T-helper 1 cell (primary cell): ENCODE measurements around the gene ADGRV1.

Experiments used
- DNase-seq, 5 donors: peaks; one replicate each; pipeline ENCODE4 v3.0.0-alpha.2; 2012 to 2020

Gene ADGRV1

DNA sequence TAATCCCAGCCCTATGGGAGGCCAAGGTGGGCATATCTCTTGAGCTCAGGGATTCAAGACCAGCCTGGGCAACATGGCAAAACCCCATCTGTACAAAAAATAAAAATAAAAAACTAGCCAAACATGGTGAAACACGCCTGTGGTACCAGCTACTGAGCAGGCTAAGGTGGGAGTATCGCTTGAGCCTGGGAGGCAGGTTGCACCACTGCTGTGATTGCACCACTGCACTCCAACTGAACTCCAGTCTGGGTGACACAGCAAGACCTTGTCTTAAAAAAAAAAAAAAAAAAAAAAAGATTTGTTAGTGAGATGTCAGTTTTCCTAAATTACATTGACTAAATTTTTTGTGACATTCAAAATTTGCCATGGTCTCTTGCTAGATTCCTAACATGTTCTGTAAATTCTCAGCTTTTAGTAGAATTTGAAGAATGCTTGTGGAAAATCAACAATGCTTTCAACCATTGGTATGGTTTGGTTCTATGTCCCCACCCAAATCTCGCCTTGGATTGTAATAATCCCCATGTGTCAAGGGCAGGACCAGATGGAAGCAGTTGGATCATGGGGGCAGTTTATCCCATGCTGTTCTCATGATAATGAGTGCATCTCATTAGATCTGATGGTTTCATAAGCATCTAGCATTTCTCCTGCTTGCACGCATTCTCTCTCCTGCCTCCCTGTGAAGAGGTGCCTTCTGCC lies 588.5 kb downstream of the ADGRV1 start:
- DNase-seq: no peak

DNA sequence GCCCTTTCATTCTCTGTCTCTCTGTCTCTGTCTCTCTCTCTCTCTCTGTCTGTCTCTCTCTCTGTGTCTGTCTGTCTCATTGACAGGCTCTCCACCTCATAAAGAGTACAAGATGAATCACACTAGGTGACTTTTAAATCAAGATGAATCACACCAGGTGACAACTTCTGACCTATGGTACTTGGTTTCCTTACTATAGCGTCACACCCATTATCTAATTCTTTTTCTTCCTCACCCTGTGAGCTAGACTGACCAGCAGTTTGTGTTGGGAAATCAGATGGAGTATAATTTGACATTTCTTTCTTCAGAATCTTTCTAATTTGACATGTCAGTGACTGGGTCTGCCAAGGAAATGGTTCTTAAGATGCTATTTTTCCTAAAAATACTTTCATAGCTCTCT lies 591.6 kb downstream of the ADGRV1 start:
- no peak for DNase-seq

DNA sequence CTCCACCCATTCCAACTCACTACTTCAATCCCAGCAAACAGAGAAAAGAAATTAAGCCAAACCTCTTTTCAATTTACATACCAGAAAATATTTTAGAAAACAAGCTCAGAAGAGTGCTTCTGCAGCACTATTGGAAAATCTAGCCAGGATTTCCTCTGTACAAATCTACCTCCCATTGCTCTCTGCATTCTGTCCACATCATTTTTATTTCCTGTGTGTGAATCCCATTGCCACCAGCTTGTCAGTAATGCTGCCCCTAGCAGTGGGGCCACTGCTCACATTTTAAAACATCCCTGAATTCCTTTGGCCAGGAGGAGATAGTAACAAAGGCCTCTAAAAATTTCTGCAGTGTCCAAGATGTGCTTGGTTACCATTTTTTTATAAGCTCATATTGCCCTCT lies 592.0 kb downstream of the ADGRV1 start:
- no peak for DNase-seq

DNA sequence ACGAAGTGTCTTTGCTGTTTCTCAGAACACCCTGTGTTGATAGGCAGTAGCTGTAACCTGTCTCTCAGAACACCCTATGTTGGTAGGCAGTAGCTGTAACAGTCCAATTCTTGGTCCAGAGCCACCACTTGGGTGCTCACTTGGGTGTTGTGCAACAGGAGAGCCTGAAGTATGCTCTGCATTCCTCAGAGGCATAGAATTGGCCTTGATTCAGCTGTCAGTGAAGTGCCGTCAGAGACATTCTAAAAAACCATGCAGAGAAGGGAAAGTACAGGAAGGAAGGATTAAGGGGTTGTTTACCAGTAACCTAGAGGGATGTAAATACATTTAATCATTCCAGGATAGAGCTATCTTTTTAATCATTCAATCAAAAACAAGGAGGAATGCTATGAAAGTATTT lies 593.4 kb downstream of the ADGRV1 start:
- no peak for DNase-seq

DNA sequence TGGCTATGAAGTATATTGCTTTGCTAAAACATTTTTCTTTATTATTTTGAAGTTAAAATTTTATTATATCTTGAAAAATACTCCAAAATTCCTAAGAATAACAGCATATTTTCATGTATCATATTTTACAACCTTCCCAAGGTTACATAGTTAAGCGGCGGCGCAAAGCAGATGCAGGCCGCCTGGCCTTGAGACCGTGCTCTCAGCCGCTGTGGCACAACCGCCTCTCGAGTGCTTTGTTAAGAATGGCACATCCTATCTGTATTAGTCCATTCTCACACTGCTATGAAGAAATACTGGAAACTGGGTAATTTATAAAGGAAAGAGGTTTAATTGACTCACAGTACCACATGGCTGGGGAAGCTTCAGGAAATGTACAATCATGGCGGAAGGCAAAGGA lies 595.7 kb downstream of the ADGRV1 start:
- no peak for DNase-seq

DNA sequence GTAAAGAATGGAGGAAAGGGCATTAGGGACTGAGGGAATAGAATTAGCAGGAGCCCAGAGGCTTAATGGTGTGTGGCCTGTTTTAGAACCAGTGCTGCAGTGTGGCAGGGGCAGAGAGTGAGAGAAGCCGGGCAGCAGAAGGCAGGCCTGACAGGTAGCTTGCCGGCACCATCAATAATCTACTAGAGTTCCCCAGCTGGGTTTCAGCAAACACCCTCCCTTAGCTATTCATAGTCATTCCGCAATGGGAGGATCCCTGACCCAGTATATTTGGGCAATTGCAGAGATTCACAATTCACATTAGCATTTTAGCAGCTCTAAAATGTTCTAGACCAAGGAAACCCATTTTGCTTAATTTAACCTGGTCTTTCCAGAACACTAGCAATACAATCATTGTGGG lies 596.7 kb downstream of the ADGRV1 start:
- DNase-seq: no peak

DNA sequence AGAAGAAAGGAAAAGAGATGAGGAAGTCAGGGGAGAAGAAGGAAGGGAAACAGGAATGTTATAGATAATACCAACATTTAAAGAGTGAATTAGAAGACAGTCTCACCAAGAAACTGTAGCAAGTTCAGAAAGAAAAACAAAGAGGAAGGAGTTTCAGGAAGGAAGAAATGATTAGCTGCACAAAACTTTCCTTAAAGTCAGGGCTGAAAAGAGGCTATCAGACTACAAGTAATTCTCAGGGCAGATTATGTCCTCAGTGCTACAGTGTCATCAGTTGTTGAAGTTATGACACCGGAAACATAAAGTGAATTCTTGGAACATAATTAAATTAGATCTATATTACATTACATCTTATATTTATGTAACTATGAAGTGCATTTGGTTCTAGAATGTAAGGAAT lies 597.6 kb downstream of the ADGRV1 start:
- DNase-seq: no peak

DNA sequence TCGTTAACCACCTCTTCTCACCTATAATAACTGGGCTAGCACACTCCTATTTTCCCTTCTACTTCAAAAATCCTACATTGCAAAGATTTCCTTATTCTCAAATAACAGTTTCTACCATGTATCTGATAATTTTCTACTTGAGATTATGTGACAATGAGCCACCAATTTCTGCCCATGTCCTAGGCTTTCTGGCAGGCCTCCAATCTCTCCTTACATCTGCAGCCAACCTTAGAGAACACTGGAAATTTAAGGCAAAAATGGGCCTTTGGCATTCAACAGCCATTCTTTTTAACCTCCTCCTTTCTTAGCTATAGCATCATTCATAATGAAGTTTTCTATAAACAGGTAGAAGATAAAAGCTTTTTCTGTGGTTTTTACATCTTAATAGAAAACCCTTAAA lies 599.4 kb downstream of the ADGRV1 start:
- DNase-seq: no peak

DNA sequence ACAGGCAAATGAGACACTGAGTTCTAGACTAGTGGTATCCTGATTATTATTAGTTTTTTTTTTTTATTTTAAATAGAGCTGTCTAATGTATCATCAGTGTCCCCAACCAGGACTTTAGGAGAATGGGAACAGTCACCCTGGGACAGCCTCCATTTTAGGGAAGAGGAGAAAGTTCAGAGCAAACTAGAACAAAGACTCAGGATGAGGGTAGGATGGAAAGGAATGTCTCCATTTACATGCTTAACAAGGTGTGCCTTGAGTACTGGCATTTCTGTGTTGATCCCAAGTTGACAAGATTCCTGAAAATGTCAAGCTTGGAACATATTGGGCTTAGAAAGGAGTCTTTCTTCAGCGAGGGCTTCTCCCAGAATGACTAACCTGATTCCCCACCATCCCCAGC lies 601.0 kb downstream of the ADGRV1 start:
- DNase-seq: no peak

DNA sequence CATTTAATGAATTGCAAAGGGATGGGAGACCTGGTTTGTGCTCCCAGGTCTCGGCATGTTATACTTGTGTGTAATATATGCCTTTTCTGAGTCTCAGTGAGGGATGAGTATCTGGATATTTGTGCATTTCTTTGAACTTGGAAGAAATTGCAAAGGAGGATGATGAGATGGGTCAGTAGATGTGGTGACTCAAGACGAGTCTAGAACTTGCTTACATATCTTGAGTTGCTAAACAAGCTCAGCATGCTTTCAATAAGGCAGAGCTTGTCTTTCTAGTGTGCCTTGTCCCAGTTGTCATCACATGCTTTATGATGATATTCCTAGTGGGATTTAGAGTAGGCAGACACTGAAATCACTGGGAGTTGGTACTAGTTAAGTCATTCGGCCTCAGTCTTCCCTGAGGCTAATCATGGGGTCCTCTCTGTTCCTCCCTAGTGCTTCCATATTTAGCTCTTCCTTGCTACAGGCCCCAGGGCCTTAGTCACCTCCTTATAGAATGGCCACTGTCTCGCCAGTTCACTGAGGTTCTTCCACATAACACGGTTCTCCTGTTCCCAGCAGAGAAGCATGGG lies 602.2 kb downstream of the ADGRV1 start:
- DNase-seq: no peak

DNA sequence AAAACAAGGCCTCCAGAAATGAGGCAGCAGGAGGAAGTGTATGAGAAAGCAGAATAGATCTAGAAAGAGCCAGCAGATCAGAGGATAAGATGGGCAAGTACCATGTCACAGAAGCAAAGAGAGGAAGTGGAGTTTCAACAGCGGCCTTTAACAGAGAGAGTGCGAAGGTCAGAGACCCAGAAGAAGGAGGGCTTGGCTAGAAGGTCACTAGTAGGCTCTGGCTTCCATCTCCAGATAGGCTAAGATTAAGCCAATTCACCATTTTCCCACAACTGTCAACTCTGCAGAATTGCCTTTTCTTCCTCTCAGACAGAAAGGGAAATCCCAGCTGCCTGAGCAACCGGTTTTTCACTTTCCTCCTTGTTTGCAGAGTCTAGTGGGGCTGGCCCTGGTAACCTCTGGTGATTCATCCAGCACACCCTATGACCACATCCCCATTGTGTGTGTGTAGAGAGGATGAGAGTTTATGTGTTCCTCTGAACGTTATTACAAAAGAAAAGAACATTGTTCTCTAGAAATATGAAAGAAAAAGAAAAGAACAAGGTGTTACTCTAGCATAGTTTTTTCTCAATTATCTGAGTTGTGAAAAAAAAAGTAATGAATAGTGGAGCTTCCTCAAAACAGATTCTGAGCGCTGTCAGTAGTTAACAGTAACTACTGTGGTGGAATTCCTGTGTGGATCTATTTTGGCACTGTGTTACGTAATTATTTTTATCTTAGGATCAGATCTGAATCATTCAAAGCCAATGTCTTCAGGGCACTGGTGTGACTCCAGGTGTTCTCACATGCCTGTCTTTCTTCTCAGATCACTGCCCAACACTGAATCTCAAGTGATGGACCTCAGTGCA lies 604.2 kb downstream of the ADGRV1 start:
- peak in 1 of 5 donors; percentile 81 for DNase-seq

DNA sequence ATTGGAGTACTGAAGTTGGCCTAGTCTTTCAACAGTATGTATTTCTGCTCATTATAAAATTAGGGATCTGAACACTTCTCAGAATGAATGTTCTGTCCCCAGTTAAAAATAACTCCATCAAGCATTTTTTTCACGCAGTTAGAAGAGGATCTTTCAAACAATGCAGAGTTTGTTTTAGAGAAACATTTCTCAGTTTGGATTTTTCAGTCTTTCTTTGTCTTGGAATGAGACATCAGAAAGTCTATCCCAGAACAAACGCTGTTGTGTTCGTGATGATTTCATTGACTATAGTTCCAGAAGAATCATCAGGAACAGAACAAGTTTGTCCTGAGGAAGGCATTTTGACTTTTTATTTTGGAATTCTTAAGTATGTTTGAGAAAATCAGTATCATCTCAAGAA lies 605.8 kb downstream of the ADGRV1 start:
- DNase-seq: no peak

DNA sequence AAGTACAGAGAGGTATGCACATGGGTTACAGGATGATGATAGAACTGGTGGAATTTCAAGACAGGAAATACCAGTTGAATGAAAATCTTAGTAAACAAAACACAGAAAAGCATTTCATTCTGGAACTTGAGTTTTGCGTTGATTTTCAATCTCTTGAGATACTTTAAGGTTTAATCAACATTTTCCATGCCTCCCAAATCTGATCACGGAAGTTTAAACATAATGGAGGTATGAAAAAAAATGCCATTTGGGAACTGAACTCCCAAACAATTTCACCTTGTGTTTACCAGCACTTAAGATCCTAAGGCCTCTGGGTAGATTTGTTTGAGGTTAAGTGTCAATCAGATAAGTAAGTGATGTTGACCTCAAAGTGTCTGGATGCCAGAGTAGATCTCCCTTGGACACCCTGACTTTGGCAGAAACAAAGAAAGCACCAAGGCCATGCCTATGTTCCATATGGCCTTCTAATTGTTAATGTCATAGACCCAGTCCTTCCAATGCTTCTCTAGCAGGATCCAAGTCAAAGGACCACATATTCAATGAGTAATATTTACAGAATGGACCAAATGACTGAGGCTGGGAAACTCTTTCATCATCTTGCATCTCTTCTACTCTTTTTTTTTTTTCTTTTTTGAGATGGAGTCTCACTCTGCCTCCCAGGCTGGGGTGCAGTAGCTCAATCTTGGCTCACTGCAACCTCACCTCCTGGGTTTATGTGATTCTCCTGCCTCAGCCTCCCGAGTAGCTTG lies 607.6 kb downstream of the ADGRV1 start:
- DNase-seq: no peak

DNA sequence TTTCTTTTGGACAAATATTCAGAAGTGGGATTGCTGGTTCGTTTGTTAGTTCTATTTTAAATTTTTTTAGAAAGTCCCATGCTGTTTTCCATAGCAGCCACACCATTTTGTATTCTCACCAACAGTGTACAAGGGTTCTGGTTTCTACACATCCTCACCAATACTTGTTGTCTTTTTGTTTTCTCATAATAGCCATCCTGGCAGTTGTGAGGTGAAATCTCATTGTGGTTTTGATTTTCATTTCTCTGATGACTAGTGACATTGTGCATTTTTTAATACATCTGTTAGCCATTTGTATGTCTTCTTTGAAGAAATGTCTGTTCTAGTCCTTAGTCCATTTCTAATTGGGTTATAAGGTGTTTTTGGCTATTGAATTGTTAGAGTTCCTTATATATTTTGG lies 610.3 kb downstream of the ADGRV1 start:
- no peak for DNase-seq

DNA sequence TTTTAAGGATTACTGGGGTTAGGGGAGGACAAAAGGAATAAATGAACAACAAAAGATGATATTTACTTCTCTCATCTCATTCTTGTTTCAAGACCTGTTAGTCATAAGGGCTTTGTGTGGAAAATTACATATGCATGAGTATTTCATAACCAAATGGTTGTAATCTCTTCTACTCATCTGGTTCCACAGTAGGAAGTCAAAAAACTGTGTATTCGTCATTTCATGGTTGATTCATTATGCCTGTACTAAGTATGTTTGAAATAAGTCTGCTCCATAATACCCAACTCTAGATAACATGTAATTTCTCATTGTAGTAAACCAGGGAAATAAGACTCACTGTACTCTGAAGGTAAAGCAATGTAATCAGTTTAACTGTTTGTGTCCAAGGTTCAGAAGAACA lies 611.7 kb downstream of the ADGRV1 start:
- peak in 1 of 5 donors; percentile 23 for DNase-seq

DNA sequence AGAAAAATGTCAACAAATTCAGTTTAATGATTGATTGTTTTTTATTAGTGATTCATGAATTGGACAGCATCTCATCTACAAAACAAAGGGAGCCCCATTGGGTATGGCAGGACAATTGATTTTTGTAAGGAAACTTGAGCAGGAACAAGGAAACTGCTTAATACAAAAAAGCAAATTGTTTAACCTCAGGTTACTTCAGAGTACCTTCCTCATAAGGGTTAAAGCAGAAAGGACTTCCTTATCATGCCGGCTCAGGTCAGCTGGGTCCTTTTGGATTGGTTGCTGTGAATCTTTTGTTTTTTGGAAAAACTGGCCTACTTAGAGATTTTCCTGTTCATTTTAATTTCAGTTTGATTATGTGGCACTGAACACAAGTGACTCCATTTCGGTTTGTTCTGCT lies 612.7 kb downstream of the ADGRV1 start:
- DNase-seq: no peak

DNA sequence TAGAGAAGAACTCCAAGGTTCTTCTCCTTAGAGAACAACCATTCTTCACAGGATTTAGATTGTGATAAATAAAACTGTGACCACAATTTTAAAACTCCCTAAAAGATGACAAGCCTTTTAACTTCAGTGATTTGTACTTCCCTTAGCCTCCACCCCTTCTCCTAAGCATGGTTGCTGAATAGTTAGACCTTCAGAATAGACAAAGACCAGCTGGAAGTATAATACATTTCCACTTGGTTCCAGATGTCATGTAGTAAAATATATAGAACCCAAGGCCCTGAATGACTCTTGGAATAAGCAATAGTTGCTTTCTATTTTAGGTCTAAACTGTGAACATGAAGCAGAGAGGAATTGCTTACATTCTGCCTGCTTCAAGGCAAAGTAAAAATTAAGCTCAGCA lies 615.8 kb downstream of the ADGRV1 start:
- DNase-seq: no peak

DNA sequence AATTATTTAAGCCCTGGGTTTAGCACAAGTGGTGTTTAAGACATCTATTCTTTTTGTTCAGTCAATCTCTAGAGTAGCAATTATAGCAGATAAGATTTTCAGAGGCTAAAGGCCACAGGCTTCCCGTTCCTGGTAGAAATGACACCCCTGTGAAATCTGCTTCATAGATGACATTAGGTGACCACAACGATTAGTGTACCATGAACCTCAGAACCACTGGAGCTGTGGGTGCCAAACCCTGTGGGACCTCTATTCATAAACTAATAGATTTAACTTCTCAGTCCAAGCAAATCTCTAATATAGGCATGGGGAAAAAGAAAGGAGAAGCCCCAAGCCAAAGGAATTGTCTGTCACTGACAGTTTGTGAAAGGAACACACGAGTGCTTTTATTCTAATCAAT lies 617.1 kb downstream of the ADGRV1 start:
- DNase-seq: no peak

DNA sequence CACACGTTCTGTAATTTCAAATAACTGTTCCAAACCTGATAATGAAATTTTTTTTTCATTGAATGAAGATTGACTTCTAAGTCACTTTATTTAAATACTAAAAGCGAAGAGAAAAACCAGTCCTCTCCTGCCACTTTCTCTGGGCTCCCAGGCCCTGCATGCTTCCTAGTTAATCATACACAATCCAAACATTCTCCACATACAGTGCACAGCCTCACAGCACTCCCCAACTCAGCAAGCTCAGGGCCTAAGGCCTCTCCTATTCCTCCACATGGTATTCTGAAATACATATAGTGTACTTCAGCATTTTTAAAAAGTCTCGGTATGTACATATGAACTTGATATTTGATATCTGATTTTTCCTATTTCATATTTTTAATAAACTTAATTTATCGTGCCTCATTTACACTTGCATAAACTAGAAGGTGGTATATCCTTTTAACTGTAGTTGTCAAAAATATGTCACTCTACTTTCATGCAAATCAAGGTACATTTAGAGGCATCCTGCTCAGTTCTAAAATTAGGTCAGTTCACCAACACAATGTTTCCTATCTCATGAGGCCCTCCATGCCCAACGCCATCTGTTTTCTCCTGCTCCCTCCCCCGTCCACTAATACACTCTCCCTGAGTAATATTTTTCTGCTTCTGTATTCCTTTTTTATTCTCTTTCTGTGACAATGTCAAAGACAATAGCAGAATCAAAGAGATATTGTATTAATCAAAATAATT lies 617.9 kb downstream of the ADGRV1 start:
- no peak for DNase-seq

DNA sequence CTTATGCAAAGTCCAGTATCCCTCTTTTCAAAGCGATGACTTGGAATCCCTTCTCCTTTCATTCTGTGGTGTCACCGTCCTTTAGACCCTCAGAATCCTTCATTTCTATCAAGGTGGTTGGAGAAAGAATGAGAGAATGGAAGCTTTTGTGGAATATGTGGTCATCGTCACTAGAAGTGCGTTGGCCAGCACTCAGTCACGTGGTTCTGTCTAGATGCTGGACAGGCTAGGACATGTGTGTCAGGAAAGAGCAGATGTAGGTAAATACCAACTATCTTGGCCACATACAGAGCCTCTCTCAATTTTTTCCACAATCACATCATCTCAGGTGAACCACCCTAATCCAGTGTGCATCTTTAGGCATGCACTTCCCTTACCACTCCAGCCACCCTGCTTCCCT lies 618.5 kb downstream of the ADGRV1 start:
- no peak for DNase-seq

DNA sequence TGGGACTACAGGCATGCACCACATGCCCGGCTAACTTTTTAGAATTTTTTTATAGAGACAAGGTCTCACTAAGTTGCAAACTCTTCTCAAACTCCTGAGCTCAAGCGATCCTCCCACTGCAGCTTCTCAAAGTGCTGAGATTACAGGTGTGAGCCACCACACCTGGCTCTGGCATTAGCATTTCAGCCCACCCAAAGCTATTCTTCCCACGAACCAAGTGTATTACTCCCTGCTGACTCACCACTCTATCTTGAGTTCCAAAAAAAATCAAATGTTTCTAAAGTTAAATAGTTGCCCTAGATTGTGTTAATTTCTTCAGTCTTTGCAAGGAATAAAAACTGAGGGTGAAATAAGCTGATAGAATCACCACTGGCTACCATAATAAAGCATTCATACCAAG lies 619.0 kb downstream of the ADGRV1 start:
- DNase-seq: no peak

DNA sequence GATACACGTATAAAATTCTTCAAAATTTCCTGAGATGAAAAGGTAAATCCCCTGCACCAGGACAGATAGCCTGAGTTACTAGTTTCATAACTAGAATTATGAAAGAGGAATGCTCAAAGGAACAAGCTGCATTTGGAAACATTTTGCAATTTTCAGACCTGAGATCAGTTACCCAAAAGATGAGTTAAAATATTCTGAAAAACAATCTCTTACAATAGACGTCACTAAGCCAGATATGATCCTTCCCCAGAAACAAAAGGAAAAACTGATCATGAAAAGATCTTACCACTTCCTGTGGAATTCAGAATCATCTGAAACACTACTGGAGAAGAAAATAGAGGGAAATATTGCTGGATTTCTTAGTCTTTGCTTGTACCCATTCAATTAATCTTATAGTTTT lies 619.9 kb downstream of the ADGRV1 start:
- DNase-seq: no peak

DNA sequence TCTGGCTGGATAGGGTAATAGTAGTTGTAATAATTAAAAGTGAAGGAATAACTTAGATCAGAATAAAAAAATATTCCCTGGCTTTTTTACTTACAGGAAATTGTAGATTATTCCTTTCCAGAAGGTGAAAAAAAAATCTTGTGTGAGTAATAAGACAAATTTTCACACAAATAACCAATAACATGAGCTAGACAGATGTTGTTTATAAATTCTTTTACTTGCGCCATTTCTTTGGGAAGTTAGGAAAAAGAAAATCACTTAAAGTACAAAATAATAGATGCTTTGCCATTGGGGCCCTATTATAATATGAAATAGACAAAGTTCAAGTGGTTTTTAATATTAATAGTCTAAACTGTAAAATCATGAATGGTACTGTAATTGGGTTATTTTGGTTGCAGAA lies 620.4 kb downstream of the ADGRV1 start:
- DNase-seq: no peak
